ENCODE measurements around the gene PSMG2. TPM values are rescaled to one million over a fixed set of nuclear protein-coding genes. Genes with fewer than 3 reads are reported as not detected.

The PSMG2 gene
- polyA plus RNA-seq, 3 donors, result 37.1 to 143 (median 118) TPM

- Mint-ChIP-seq H3K4me1 (peaks cover 2% of the 10 kb centered on the region), H3K9me3 (no peaks in the 10 kb centered on the region), H3K4me3 (no peak overlapping the region), H3K27me3 (ENCODE audit: low read depth in 3 of 3) (no peaks in the 10 kb centered on the region), H3K36me3 (peaks cover 69 to 91% of the 10 kb centered on the region in 2 donors), H3K27ac (peak overlapping the region in 2 of 7 donors; percentile 29 to 31)
- 83% methylated on average over 3 of the region's 5 CpGs for WGBS (ENCODE audit: insufficient coverage)
- intact Hi-C loops (cut with micrococcal nuclease), result no loop called here
- H3K4me1 ChIP-seq (ENCODE audit: control insufficient read depth in 1 of 2, insufficient read depth in 2 of 2, low read length in 2 of 2), result no peaks in the 10 kb centered on the region
- no peak overlapping the region for H2AFZ ChIP-seq (ENCODE audit: insufficient read depth, low read depth, low read length, poor library complexity, severe bottlenecking)
- no peaks in the 10 kb centered on the region for H3K9me3 ChIP-seq (replicated peaks in 1 of 2; ENCODE audit: control insufficient read depth in 1 of 2, insufficient read depth in 1 of 2, low read length in 2 of 2)
- H3K27me3 ChIP-seq (ENCODE audit: control insufficient read depth in 2 of 2, insufficient read depth in 2 of 2, low read length in 2 of 2), result no peaks in the 10 kb centered on the region
- H4K20me1 ChIP-seq (ENCODE audit: insufficient read depth, low read length), result no peaks in the 10 kb centered on the region
- no peak overlapping the region for H3K9ac ChIP-seq (ENCODE audit: insufficient read depth, low read length, poor library complexity, severe bottlenecking)
- H3K4me3 ChIP-seq (replicated peaks in 1 of 3; ENCODE audit: low read depth in 2 of 3, low read length in 3 of 3), result no peak overlapping the region
- H3K36me3 ChIP-seq (replicated peaks in 1 of 2; ENCODE audit: control insufficient read depth in 1 of 2, insufficient read depth in 2 of 2, low read length in 2 of 2), result peaks cover 88 to 99% of the 10 kb centered on the region in 2 donors
- no peak for TF ChIP-seq CTCF (IDR thresholded peaks at IDR 0.05)
- no peak overlapping the region for H3K27ac ChIP-seq (ENCODE audit: low read depth in 1 of 2, low read length in 2 of 2)
- DNase-seq, result no peak
- H3K4me2 ChIP-seq (replicated peaks; ENCODE audit: extremely low read depth, low read length, poor library complexity, severe bottlenecking), result no peak overlapping the region
- H3K79me2 ChIP-seq (ENCODE audit: insufficient read depth, low read length), result no peaks in the 10 kb centered on the region
Measured at GRCh38 chr18:12721495-12722275, 18.8 kb downstream of the PSMG2 start.

GRCh38 chr18:12722731-12723130, 19.9 kb downstream of the PSMG2 start:
- H3K79me2 ChIP-seq (ENCODE audit: insufficient read depth, low read length), result no peaks in the 10 kb centered on the region
- H3K4me1 Mint-ChIP-seq, result peaks cover 4% of the 10 kb centered on the region
- no peaks in the 10 kb centered on the region for H3K4me1 ChIP-seq (ENCODE audit: control insufficient read depth in 1 of 2, insufficient read depth in 2 of 2, low read length in 2 of 2)
- no peak overlapping the region for H3K4me3 Mint-ChIP-seq
- H3K27me3 Mint-ChIP-seq (ENCODE audit: low read depth in 3 of 3), result peaks cover 0 to 3% (median 0%) of the 10 kb centered on the region in 3 donors
- H3K36me3 ChIP-seq (replicated peaks in 1 of 2; ENCODE audit: control insufficient read depth in 1 of 2, insufficient read depth in 2 of 2, low read length in 2 of 2), result peaks cover 77 to 90% of the 10 kb centered on the region in 2 donors
- H3K4me2 ChIP-seq (replicated peaks; ENCODE audit: extremely low read depth, low read length, poor library complexity, severe bottlenecking), result no peak overlapping the region
- no peaks in the 10 kb centered on the region for H3K27me3 ChIP-seq (ENCODE audit: control insufficient read depth in 2 of 2, insufficient read depth in 2 of 2, low read length in 2 of 2)
- H4K20me1 ChIP-seq (ENCODE audit: insufficient read depth, low read length), result no peaks in the 10 kb centered on the region
- no peak overlapping the region for H3K27ac ChIP-seq (ENCODE audit: low read depth in 1 of 2, low read length in 2 of 2)
- peaks cover 64 to 89% of the 10 kb centered on the region in 2 donors for H3K36me3 Mint-ChIP-seq
- DNase-seq, result no peak
- H3K9me3 ChIP-seq (replicated peaks in 1 of 2; ENCODE audit: control insufficient read depth in 1 of 2, insufficient read depth in 1 of 2, low read length in 2 of 2), result no peaks in the 10 kb centered on the region
- 93% methylated on average over 7 of the region's 7 CpGs for WGBS (ENCODE audit: insufficient coverage)
- H3K9me3 Mint-ChIP-seq, result no peaks in the 10 kb centered on the region
- H3K27ac Mint-ChIP-seq, result peak overlapping the region in 1 of 7 donors; percentile 54
- H2AFZ ChIP-seq (ENCODE audit: insufficient read depth, low read depth, low read length, poor library complexity, severe bottlenecking), result no peak overlapping the region
- no peak overlapping the region for H3K4me3 ChIP-seq (replicated peaks in 1 of 3; ENCODE audit: low read depth in 2 of 3, low read length in 3 of 3)
- H3K9ac ChIP-seq (ENCODE audit: insufficient read depth, low read length, poor library complexity, severe bottlenecking), result no peak overlapping the region
- no peak for TF ChIP-seq CTCF (IDR thresholded peaks at IDR 0.05)
- intact Hi-C loops (cut with micrococcal nuclease), result no loop called here
